T-helper 17 cell (primary cell): Measurements from ENCODE around the gene ZNF574. TPM values are rescaled to one million over a fixed set of nuclear protein-coding genes. Genes with fewer than 3 reads are reported as not detected.
"Not testable (repeated sequence)": the region's sequence is repeated elsewhere in the genome, so short reads cannot be mapped to it uniquely, and the experiment has no call there.

Source experiments
- ATAC-seq: fragments of 150-1000 bp; cut with Tn5 transposase; 2 replicates; pipeline ENCODE4 v1.10.0; 2021; ENCODE audit warnings: mild to moderate bottlenecking, moderate library complexity
- DNase-seq, 3 donors: peaks; one replicate each; pipeline versions ENCODE4 v3.0.0 to v3.0.0-alpha.2; 2020 to 2021
- H3K9me3 ChIP-seq: one replicate; pipeline ENCODE4 v1.7.0; 2013; ENCODE audit warnings: low read length, mild to moderate bottlenecking; ENCODE audit not compliant: control insufficient read depth, poor library complexity, severe bottlenecking
- H3K27ac Mint-ChIP-seq: one replicate; pipeline ENCODE4 v1.8.0; 2022; ENCODE audit warnings: mild to moderate bottlenecking, moderate library complexity, mixed read lengths
- H3K27me3 Mint-ChIP-seq: one replicate; pipeline ENCODE4 v1.8.0; 2022; ENCODE audit warnings: mixed read lengths
- H3K36me3 Mint-ChIP-seq: one replicate; pipeline ENCODE4 v1.8.0; 2022; ENCODE audit warnings: low read depth, mixed read lengths
- H3K4me1 Mint-ChIP-seq: one replicate; pipeline ENCODE4 v1.8.0; 2022; ENCODE audit warnings: mild to moderate bottlenecking, mixed read lengths
- H3K4me3 Mint-ChIP-seq: one replicate; pipeline ENCODE4 v1.8.0; 2022; ENCODE audit warnings: mild to moderate bottlenecking, moderate library complexity, mixed read lengths
- total RNA-seq, 4 donors: library from RNA in 2 of 4; stranded (reverse) in 2 of 4; gene quantifications; one replicate each; pipeline ENCODE4 v1.2.3 and lab custom pipeline; 2022 to 2026

ZNF574 gene
- total RNA-seq, 2 donors from 2014 or later = 23.1 to 23.6 TPM

DNA sequence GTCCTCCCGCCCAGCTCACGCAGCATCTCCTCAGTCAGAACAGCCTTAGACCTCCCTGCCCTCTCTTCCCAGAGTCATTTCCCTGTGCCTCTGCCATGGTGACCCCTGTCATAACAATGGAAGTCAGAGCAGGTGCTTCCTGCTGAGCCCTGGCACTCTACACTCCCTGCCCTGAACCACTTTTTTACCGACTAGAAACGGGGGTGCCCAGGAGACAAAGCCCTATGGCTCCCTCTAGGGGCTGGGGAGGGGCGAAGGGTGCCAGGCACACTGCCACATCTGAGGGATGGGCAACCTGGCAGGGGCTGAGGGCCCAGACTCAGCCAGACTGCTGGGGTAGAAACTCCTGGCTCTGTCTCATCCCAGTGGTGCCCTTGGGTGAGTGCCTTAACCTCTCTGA lies 16.4 kb downstream of the ZNF574 start:
- H3K4me3 Mint-ChIP-seq = peak overlapping the region; percentile 41
- H3K36me3 Mint-ChIP-seq = peaks cover 12% of the 10 kb centered on the region
- H3K27ac Mint-ChIP-seq = no peak overlapping the region
- no peaks in the 10 kb centered on the region for H3K9me3 ChIP-seq
- ATAC-seq (peak; percentile 79), DNase-seq (peak in 1 of 3 donors; percentile 30)
- H3K27me3 Mint-ChIP-seq = no peaks in the 10 kb centered on the region
- peaks cover 31% of the 10 kb centered on the region for H3K4me1 Mint-ChIP-seq

DNA sequence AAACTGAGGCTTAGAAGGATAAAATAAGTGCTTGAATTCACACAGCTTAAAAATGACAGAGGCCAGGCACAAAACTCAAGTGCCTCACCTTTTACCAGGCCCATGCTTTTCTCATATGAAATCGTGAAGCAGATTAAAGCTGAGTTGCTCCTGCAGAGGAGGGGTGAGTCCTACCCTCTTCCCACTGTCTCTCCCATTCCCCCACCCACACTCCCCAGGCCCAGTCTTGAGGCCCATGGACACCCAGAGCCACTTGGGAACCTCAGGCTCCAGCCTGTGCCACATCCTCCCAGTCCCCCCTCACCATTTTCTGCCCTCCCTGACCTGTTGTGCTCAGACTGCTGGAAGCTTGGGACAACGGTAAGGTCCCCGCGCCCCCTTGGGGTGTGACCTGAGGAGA lies 17.5 kb downstream of the ZNF574 start:
- no peak for DNase-seq
- no peaks in the 10 kb centered on the region for H3K9me3 ChIP-seq
- Mint-ChIP-seq H3K36me3 (peaks cover 12% of the 10 kb centered on the region), H3K4me3 (no peak overlapping the region), H3K27ac (no peak overlapping the region), H3K4me1 (peaks cover 28% of the 10 kb centered on the region), H3K27me3 (no peaks in the 10 kb centered on the region)
- ATAC-seq = no peak

DNA sequence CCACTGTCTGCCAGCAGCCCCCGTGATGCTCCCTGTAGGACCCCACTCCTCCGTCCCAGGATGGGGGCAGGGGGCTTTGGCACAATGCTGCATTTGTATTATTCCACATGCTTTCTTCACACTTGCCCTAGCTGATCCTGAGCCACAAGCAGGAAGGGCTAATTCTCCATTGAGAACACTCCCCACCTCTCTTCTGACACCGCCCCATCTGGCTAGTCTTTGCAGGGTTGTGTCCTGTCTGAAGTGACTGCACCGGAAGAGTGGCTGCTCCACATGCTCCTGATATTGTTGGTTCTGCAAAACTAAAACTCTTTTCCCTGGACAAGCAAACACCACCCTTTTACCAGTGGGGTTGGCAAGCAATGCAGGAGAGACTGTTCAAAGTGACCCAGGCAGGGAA lies 18.0 kb downstream of the ZNF574 start:
- Mint-ChIP-seq H3K36me3 (peaks cover 12% of the 10 kb centered on the region), H3K27me3 (no peaks in the 10 kb centered on the region), H3K27ac (no peak overlapping the region), H3K4me1 (peaks cover 25% of the 10 kb centered on the region), H3K4me3 (no peak overlapping the region)
- no peaks in the 10 kb centered on the region for H3K9me3 ChIP-seq
- ATAC-seq = no peak
- DNase-seq = no peak

DNA sequence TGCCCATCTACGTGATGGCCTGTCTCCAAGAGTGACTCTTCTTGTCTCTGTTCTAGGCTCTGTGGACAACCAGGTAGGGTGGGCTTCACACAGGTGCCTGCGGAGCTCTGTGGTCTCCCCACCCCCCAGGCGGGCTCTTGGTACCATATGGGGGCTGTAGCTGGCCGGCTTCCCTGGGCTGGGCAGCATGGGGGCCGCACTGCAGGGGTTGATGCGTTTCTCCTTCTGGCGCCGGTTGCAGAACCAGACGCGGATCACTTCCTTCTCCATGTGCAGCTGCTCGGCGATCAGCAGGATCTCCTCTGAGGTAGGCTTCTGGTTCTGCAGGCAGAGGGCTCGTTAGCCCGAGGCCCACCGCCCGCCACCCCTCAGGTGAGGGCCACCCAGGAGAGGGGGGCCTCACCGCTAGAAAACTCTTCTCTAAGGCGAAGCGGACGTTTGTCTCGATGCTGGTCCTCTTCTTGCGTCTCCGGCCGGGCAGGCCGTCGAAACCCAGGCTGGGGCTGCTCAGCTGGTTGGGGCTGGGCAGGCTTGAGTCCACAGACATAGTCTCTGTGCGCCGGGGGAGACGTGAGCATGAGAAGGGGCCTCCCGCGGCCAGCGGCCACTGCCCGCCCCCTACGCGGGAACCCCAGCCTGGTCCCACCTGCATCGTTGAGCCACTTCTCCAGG lies 19.3 kb downstream of the ZNF574 start:
- Mint-ChIP-seq H3K27me3 (no peaks in the 10 kb centered on the region), H3K4me3 (no peak overlapping the region), H3K4me1 (peaks cover 13% of the 10 kb centered on the region), H3K27ac (no peak overlapping the region), H3K36me3 (peaks cover 14% of the 10 kb centered on the region)
- ATAC-seq (no peak), DNase-seq (no peak)
- H3K9me3 ChIP-seq = no peaks in the 10 kb centered on the region

DNA sequence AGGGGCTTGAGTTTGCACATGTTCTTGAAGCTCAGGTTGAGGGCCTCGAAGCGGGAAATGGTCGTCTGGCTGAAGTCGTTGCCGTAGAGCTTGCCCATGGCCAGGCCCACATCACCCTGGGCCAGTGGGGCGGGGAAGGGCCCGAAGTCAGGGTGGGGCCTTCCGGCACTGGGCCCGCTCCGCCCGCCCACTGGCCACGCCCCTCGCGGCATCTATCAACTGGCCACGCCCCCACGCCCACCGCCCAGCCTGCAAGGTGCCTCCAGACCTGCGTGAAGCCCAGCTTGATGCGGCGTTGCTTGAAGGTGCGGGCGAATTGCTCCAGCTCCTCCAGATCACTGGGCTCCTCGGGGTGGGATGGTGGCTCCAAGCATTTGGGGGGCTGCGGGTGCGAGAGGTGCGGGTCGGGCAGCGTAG lies 19.9 kb downstream of the ZNF574 start:
- no peak for ATAC-seq
- no peaks in the 10 kb centered on the region for H3K27me3 Mint-ChIP-seq
- H3K36me3 Mint-ChIP-seq = peaks cover 11% of the 10 kb centered on the region
- DNase-seq = no peak
- no peak overlapping the region for H3K27ac Mint-ChIP-seq
- H3K9me3 ChIP-seq = no peaks in the 10 kb centered on the region
- peaks cover 9% of the 10 kb centered on the region for H3K4me1 Mint-ChIP-seq
- H3K4me3 Mint-ChIP-seq = no peak overlapping the region

DNA sequence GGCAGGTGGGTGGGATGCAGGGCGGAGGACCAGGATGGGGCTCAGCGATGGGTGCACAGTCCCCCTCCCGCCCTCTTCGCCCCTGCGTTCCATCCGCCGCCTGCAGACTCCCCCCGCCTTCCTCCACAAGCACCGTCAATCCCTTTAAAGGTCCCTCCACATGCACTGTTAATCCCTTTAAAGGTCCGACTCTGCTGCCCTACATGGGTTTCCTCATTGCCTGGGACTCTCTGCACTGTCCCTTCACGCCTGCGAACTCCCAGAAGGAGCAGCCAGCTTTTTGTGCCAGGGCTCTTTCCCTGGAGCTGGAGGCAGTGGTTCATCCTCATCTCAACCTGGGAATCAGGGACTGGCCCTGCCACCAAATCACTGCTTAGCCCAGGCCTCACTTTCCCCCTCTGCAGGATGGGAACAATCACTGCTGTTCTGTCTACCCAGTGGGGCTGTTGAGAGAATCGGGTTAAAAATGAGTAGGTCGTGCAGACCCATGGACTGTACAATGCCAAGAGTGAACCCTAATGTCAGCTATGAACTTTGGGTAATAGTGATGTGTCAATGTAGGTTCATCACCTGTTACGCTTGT lies 20.4 kb downstream of the ZNF574 start:
- Mint-ChIP-seq H3K36me3 (peaks cover 11% of the 10 kb centered on the region), H3K4me1 (peaks cover 4% of the 10 kb centered on the region), H3K27me3 (no peaks in the 10 kb centered on the region), H3K27ac (no peak overlapping the region), H3K4me3 (no peak overlapping the region)
- no peak for ATAC-seq
- no peak for DNase-seq
- H3K9me3 ChIP-seq = no peaks in the 10 kb centered on the region

DNA sequence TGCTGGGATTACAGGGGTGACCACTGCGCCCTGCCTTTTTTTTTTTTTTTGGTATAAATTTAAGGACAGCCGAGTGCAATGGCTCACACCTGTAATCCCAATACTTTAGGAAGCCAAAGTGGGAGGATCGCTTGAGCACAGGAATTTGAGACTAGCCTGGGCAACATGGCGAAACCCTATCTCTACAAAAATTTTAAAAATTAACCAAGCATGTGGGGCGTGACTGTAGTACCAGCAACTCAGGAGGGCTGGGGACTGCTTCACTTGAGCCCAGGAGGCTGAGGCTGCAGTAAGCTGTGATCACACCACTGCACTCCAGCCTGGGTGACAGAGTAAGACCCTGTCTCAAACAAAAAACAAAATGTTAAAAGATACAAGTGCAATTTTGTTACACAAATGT lies 21.5 kb downstream of the ZNF574 start:
- no peak for ATAC-seq
- H3K9me3 ChIP-seq = no peaks in the 10 kb centered on the region
- H3K4me3 Mint-ChIP-seq = no peak overlapping the region
- no peak for DNase-seq
- H3K27ac Mint-ChIP-seq = no peak overlapping the region
- peaks cover 11% of the 10 kb centered on the region for H3K36me3 Mint-ChIP-seq
- H3K4me1 Mint-ChIP-seq = peaks cover 1% of the 10 kb centered on the region
- H3K27me3 Mint-ChIP-seq = no peaks in the 10 kb centered on the region

DNA sequence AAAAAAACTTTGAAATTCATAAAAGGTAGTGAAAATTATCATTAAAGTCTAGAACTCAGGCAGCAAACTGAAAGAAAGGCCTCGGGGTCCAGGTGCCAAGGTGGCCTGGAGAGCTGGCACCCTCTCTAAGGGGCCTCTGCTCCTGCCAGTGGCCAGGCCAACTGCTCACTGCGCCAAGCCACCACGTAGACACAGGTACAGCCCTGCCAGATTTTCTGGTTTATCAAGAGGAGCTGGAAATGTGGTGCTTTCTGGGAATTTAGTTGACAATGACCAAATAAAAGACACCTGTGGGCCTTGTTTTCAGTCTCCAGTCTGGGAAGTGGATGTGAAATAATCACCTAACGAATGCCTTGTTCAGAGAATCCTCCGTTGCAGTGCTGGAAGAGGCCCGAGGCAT lies 22.8 kb downstream of the ZNF574 start:
- no peaks in the 10 kb centered on the region for H3K9me3 ChIP-seq
- H3K4me1 Mint-ChIP-seq = peaks cover 8% of the 10 kb centered on the region
- peaks cover 14% of the 10 kb centered on the region for H3K36me3 Mint-ChIP-seq
- H3K4me3 Mint-ChIP-seq = no peak overlapping the region
- H3K27ac Mint-ChIP-seq = no peak overlapping the region
- ATAC-seq (no peak), DNase-seq (no peak)
- H3K27me3 Mint-ChIP-seq = no peaks in the 10 kb centered on the region

DNA sequence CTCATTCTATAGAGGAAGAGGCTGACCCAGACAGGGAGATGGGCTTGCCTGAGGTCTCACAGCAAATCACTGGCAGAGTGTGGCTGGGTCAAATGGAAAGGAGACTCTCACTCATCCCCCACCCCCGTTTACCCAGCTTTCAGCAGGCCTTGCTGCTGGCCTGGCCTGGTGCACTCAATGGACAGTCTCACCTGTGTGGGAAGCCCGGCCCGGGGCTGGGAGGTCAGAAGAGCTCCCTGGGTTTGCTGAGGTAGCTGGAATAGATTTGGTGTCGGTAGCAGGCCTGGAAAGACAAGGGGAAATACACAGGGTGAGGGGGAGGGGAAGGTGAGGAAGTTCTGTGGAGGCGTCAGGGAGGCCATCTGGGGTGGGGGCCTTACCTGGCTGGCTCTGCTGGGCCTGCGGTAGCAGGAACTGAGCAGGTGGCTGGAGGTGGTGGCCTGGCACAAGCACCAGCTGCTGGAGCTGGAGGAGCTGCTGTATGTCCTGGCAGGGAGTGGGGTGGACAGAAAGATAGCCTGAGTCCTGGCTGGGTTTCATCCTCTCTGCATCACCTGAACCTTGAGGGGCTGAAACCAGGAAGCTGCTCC lies 23.5 kb downstream of the ZNF574 start:
- ATAC-seq = no peak

DNA sequence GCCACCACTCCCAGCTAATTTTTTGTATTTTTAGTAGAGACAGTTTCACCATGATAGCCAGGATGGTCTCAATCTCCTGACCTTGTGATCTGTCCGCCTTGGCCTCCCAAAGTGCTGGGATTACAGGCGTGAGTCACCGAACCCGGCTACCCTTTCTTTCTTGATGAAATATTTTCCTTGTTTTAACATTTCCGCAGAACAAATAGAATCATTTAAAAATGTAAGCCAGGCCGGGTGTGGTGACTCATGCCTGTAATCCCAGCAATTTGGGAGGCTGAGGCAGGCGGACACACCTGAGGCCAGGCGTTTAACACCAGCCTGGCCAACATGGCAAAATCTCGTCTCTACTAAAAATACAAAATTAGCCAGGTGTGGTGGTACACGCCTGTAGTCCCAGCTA lies 24.3 kb downstream of the ZNF574 start:
- H3K27me3 Mint-ChIP-seq, H3K27ac Mint-ChIP-seq, H3K36me3 Mint-ChIP-seq, H3K9me3 ChIP-seq, H3K4me3 Mint-ChIP-seq, ATAC-seq, DNase-seq: not testable (repeated sequence)
- H3K4me1 Mint-ChIP-seq = peaks cover 13% of the 10 kb centered on the region

More for the DNA sequence above, 23.5 kb downstream of the ZNF574 start:
- DNase-seq = no peak
- peaks cover 9% of the 10 kb centered on the region for H3K36me3 Mint-ChIP-seq
- H3K4me1 Mint-ChIP-seq = peaks cover 8% of the 10 kb centered on the region
- no peaks in the 10 kb centered on the region for H3K27me3 Mint-ChIP-seq
- no peaks in the 10 kb centered on the region for H3K9me3 ChIP-seq
- no peak overlapping the region for H3K4me3 Mint-ChIP-seq
- peak overlapping the region; percentile 32 for H3K27ac Mint-ChIP-seq

DNA sequence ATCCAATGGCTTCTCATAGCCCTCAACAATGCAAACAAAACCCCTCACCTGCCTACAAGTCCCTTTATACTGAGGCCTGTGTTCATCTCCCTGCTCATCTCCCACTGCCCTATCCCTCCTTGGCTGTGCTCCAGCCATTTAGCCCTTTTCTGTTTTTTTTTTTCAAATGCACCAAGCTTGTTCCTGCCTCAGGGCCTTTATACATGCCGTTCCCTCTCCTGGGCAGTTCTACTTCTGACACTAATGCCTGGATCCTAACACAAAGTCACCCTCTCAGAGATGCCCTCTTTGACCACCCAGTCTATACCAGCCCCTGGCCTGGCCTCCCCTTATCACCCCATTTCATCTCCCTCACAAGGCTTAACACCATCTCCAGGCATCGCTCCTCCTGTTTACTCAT lies 26.9 kb downstream of the ZNF574 start:
- H3K27me3 Mint-ChIP-seq = no peaks in the 10 kb centered on the region
- peaks cover 20% of the 10 kb centered on the region for H3K4me1 Mint-ChIP-seq
- DNase-seq (no peak), ATAC-seq (no peak)
- peaks cover 10% of the 10 kb centered on the region for H3K36me3 Mint-ChIP-seq
- H3K27ac Mint-ChIP-seq = no peak overlapping the region
- H3K4me3 Mint-ChIP-seq = no peak overlapping the region
- H3K9me3 ChIP-seq = no peaks in the 10 kb centered on the region

DNA sequence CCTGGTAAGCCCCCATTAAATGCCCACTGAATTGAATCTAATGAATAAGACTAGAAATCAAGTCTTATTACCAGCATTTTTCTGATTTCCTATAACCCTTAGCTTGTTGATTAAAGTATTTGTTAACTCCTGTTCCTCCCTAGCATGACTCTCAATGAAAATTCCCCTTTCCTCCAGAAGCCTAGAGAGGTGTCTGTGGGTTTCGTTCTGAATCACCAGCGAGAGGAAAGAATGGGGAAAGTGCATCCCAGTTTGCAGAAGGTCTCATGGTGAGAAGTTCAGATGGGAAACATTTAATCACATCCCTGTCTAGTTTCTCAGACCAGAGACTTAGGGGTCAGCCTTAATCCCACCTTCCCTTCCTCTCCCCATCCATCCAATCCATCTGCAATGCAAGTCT lies 29.4 kb downstream of the ZNF574 start:
- ATAC-seq = no peak
- DNase-seq = no peak
- no peaks in the 10 kb centered on the region for H3K9me3 ChIP-seq
- H3K27me3 Mint-ChIP-seq = no peaks in the 10 kb centered on the region
- peaks cover 27% of the 10 kb centered on the region for H3K4me1 Mint-ChIP-seq
- H3K36me3 Mint-ChIP-seq = peaks cover 8% of the 10 kb centered on the region
- peak overlapping the region; percentile 4 for H3K27ac Mint-ChIP-seq
- no peak overlapping the region for H3K4me3 Mint-ChIP-seq

DNA sequence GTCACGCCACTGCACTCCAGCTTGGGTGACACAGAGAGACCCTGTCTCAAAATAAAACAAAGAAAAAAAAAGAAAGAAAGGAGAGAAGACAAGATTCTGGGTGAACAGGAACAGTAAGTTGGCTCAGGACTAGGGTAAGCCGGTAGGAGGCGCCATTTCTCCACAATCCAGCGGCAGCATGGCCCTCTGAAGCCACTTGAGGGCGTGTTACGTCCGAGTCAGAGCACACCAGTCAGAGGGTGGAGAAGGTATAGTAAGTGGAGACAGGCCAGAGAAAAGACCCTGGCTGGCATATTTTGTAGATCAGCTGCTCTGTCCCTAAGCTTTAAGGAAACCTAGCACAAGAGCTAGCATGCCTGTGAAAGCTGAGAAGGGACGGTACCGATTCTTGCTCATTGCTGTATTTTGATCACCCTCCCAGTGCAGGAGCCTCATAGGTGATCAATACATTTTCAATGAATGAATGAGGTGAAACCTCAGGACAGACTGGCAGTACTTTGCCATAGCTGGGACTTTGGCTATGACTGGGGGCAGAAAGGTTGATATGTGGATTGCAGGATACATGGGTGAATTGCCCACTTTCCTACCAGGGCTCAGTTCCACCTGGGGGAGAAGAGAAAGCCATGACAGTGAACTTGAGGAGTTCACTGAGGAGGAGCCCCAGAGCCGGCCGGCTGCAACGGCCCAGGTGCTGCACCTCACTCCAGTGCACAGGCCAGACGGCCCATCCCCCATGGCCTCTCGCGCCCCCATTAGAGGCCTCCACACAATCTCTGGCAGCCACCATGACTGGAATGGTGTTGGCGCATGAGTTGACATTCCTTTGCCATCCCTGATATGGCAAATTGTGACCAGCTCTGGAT lies 32.8 kb downstream of the ZNF574 start:
- Mint-ChIP-seq H3K27me3 (no peaks in the 10 kb centered on the region), H3K4me3 (no peak overlapping the region), H3K27ac (peak overlapping the region; percentile 19), H3K36me3 (peaks cover 11% of the 10 kb centered on the region), H3K4me1 (peaks cover 25% of the 10 kb centered on the region)
- ATAC-seq (peak; percentile 99), DNase-seq (peak; percentile 76 to 85 (median 77))
- H3K9me3 ChIP-seq = no peaks in the 10 kb centered on the region
